GM19455 (cell line): ENCODE measurements around the gene NKAIN2.
"Not testable (repeated sequence)": the region's sequence is repeated elsewhere in the genome, so short reads cannot be mapped to it uniquely, and the experiment has no call there.

ENCODE experiments used
- ATAC-seq: cut with Tn5 transposase; IDR thresholded peaks from one replicate; pipeline ENCODE4 v1.9.1; 2021; ENCODE audit not compliant: unreplicated experiment

NKAIN2 gene

GRCh38 chr6:123956492-123957139 lies 153.0 kb downstream of the NKAIN2 start:
- no peak for ATAC-seq

GRCh38 chr6:123962508-123962907 lies 158.8 kb downstream of the NKAIN2 start:
- ATAC-seq, result no peak

GRCh38 chr6:123965894-123966293 lies 162.2 kb downstream of the NKAIN2 start:
- no peak for ATAC-seq

DNA sequence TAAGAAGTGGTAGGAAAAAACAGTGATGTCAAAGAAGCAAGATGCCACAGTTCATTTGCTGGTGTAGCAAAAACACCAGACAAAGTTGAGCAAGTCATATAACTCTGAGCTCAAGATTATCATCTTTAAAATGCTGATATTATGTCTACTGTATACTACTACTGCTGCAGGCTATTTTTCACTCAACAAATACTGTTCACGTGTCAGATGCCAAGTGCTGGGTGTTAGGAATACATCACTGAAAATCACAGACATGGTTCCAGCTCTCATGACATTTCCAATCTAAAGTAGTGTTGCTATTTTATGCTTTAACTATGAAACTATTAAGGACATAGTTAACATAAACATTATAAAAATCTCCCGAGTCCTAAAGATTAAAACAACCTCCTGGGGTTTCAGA lies 163.0 kb downstream of the NKAIN2 start:
- ATAC-seq, result no peak

GRCh38 chr6:123967905-123968304 lies 164.2 kb downstream of the NKAIN2 start:
- ATAC-seq, result no peak

DNA sequence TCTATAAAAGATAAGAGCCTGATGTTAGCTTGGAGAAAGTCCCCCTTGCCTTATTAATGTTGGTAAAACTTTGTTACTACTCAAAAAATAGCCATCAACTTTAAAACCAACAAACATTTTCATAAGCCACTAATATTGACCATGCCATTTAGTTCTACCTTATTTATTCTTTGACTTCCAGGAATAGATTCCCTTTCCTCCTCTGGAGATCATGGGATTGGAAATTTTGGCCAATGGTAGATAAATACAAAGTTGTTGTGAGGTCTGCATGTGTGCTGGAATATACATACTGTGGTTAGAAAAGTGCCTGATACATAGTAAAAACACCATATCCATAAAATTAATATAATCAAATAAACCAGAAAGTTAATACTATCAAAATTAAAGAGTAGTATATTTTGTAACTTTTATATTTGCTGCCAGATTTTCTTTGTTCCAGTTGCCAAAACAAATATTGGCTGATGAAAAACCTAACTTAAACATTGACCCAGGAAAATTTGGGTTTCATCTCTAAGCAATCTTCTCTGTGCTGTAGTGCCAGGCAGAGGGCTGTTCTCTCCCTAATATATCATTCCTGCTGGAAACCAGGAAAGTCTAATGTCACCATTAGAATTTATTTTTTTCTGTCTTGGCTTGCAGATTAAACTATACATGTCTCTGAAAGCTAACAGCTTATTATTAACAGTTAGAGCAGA lies 169.1 kb downstream of the NKAIN2 start:
- no peak for ATAC-seq

DNA sequence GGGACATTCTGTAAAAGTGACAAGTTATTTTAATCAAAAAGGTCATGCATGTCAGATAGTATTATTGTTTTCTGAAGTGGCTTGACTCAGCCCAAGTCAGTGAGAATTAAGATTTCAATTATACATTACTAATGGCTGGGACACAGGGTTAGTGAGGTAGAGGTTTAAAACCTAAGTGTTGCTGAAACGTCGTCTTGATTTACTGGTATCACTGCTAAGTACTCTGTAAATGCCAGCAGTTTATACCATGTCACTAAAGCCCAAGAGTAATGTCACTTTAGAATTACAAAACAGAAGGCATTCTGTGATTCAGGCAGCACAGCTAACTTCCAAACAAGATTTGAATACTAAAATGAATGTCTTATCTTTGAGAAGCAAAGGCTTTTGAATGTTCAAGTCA lies 176.6 kb downstream of the NKAIN2 start:
- ATAC-seq, result no peak

GRCh38 chr6:123986938-123987337 lies 183.3 kb downstream of the NKAIN2 start:
- no peak for ATAC-seq

DNA sequence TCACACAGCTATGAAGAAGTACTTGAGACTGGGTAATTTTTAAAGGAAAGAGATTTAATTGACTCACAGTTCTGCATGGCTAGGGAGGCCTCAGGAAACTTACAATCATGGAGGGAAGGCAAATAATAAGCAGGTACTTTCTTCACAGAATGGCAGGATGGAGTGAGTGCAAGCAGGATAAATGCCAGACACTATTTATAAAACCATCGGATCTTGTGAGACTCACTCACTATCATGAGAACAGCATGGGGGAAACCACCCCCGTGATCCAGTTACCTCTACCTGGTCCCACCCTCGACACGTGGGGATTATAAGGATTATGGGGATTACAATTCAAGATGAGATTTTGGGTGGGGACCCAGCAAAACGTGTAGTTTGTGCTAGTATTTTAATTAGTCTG lies 186.3 kb downstream of the NKAIN2 start:
- not testable (repeated sequence) for ATAC-seq

DNA sequence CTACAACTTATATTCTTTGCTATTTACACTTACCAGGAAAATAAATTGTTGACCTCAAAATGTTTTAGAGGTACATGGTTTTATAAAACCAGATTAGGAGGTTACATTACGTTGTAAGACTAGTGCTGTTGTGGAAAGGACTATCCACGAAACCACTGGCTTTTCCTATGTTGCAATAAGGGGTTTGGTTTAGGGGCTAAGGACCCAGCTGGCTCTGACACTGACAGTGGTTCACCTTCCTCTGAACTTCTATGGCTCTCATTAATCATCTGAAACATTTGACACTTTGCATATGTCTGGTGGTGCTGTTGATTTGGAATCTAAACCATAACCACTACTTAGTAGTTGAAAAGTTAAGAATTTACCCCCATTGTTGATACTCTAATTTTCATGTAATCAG lies 186.7 kb downstream of the NKAIN2 start:
- no peak for ATAC-seq

GRCh38 chr6:123994168-123994567 lies 190.5 kb downstream of the NKAIN2 start:
- no peak for ATAC-seq

DNA sequence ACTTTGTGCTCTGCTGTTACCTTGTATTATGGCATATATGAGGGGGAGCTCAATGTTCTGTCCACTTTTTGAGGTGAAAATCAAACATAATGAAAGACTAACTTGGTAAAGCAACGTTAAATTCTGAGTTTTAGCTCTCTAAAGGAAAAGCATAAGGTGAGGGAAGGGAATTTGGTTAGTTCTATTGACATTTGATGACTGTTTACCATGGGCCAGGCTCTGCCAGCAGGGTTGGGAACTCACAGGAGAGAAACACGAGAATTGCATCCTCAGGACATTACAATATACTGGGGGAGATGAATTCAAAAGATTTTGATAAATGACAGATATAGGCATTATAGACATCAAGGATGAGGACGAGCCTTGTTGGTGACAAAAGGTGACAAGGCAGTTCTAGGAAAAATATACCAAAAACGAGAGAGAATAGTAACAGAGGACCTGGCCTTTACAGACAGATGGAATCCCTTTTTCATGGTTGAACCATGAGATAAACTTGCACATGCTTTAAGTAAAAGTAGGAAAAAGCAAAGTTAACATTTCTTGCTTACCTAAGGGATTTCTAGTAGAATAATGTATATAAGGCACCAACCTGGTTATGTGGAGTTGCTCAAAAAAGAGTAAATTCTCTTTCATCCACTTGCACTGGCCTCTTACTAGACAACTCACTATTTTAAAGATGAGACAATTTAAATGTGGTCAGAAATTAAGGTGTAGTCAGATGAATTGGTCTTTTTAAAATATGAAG lies 191.4 kb downstream of the NKAIN2 start:
- ATAC-seq, result no peak

- no peak for ATAC-seq
These were observed 193.6 kb downstream of the NKAIN2 start for GRCh38 chr6:123997223-123997622.

DNA sequence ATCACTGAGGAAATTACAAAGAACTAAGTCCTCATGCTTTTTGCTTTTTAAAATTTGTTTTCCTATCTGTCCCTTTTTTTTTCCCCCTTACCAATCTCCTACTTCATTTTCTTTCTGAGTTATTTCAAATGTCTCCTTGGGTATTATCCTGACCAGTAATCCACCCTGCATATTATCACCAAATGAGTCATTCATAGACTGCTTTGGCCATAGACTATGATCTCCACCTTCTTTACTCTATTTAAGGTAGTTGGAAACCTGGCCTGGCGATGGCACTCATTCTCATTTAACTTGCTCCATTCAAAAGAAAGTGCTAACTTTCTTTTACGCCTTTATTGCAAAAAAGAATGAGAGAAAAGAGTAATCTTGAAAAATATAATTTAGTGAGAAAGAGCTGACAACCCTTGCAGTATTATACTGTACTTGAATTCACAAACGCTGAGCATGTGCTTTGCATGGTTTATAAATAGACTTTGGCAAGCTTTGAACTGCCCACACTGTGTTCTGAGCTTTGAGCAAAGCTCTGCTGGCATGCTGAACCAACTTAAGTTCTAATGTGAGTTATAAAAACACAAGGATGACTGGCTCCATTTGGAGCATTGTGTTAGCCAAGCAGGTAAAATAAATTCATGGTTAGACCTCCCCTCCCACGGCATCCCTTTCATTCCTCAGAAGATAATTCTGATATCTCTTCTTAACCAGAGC lies 198.9 kb downstream of the NKAIN2 start:
- ATAC-seq, result no peak

GRCh38 chr6:124007266-124007665 lies 203.6 kb downstream of the NKAIN2 start:
- ATAC-seq, result no peak

GRCh38 chr6:124008000-124008987 lies 204.6 kb downstream of the NKAIN2 start:
- ATAC-seq, result no peak

GRCh38 chr6:124008988-124009765 lies 205.5 kb downstream of the NKAIN2 start:
- ATAC-seq, result no peak

- no peak for ATAC-seq
These were observed 206.9 kb downstream of the NKAIN2 start for GRCh38 chr6:124010574-124010973.

DNA sequence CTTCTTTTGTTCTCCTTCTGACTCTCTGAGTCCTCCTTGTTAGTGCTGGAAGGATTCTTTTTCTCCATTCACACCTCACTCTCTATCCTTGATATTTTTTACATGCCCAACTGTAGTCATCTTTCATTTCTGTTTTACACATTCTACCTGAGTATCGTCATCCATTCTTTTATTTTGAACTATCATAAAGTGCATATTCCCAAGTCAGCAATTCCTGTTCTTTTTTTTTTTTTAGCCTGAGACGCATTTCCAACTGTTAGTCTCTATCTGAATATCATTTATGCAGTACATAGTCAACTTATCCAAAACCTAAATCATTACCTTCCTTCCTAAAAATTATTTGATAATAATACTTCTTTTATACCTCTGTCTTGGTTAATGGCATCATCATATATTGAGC lies 207.5 kb downstream of the NKAIN2 start:
- ATAC-seq, result no peak

GRCh38 chr6:124022051-124022450 lies 218.4 kb downstream of the NKAIN2 start:
- ATAC-seq, result not testable (repeated sequence)
